NCI-H748 treated with DMSO at 0.1 percent for 48 hours (cell line): ENCODE data around the gene IL17RB.

Experiments used
- DNase-seq: peaks from one replicate; lab custom pipeline; 2025; lab: John Stamatoyannopoulos, UW

The IL17RB gene

DNA sequence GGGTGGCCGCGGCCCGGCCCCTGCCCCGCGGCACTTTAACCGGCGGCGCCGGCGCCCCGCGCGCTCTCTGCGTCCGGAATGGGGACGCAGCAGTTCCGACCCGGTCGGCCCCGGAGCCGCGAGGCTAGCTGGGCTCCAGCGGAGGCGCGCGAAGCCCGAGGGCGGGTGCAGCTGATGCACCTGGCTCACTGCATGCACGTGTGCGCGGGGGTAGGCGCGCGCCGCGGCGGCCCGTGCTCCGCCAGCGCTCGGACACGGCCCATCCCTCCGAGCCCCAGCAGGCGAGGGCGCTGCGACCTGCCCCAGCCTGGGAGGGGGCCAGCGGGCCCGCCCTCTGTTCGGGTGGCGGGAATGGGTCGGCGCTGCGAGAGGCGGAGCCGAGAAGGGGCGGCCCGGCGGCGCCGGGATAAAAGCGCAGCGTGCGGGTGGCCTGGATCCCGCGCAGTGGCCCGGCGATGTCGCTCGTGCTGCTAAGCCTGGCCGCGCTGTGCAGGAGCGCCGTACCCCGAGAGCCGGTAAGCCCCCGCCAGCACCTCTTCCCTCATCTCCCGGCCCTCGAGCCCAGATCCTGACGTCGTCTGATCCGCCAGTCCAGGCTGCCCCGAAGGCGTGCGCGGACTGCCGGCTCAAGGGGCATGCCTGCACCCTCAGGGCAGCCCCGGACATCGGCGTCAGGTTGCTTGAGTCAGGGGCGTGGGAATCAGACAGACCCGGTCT is at the start of gene IL17RB, which contains the start of gene CHDH:
IL17RB (plus strand) TSS at position 435 of the 717 bp plus-strand sequence; CDS start at position 456, 21 bp downstream.
CHDH (minus strand) TSS at position 286 of the 717 bp plus-strand sequence. CDS start 22,411 bp downstream, outside the sequence.
- no peak for DNase-seq

GRCh38 chr3:53798144-53798543 is 48.2 kb upstream of the IL17RB start:
- DNase-seq = no peak

- no peak for DNase-seq
These were observed 47.0 kb upstream of the IL17RB start for GRCh38 chr3:53799338-53799865.

DNA sequence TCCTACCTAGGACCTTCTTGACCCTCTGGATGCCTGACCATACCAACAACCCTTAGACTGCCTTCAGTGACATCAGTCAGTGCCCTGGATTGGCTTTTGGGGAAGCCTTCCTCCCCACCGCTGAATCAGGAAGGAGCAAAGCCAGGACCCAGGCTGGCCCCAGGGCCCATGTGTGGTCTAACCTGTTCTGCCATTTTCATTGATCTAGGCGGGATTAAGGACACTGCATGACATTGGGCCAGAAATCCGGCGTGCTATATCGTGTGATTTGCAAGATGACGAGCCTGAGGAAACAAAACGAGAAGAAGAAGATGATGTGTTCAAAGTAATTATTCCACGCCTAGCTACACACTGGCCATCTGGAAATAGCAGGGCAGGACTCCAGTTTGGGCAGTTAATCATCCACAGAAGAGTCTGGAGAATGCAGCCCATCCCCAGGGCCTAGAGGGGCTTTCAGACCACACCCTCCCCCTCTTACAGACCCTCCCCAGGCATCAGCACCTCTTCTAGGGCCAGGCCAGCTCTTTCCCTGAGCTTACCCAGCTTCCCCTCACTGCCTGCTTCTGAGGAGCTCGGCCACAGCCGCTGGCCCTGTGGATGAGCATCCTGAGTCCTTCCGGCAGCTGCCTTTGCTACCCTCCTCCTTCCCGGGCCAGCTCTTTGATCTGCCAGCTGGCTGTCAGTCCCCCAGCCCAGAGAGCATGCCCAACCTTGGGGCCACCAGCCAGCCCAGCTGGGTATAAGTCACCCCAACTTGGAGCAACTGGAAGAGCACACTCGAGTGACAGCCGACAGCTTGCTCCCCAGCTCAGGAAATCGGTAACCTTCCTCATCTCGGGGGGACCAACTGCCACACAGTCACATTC is 46.1 kb upstream of the IL17RB start:
- DNase-seq = no peak

- no peak for DNase-seq
These were observed 45.0 kb upstream of the IL17RB start for GRCh38 chr3:53801319-53801718.

DNA sequence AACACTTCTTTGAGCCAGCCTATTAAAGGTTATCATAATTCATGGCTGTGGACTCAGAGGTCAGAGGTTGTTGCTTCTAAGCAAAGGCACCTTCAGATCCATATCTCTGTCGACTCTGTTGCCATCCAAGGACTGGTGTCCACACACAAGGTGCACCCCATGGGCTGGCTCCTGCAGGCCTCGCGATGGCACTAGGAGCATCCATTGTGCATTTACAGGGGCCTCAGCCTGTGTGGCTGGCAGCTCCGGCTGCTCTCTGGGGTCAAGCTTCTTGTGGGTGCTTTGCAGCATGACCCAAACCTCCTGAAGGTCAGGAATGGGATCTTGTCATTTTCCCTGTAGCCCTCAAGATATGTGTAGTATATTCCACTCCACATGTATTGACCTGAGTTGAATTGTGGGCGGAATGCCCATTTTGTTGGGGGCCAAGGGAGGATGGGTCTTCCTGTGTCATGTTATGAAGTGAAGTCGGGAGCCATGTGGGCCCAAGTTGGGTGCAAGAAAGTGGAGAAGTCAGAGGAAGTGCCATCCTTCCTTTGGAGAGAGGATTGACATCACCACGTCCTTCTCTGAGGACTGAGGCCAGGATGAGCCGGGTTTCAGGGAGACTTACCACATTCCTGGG is 44.0 kb upstream of the IL17RB start:
- DNase-seq = no peak

DNA sequence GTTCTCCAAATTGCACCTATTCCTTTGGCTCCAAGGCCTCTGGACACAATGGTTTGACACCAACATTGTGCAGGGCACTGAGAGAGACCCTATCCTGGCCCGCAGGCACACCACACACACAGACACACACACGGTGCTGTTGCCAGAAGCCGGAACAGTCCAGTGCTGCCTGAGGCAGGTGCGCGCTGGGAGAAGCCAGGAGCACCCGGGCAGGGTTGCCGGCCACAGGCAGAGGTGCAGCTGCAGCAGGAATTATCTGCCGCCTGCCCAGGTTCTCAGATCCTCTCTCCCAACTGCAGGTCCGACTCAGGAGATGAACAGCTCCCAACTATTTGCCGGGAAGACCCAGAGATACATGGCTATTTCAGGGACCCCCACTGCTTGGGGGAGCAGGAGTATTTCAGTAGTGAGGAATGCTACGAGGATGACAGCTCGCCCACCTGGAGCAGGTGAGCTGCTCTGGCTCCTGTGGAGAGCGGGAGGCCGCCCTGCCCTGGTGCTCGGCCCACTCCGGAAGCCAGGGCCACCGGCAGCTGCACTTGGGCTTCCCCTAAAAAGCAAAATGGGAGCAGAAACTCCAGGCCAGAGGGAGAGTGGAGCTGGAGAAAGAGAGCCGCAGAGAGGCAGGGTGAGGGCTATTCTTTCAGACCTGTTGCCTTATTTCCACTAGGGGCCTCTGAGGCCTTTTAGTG is 43.1 kb upstream of the IL17RB start:
- DNase-seq = no peak

GRCh38 chr3:53803816-53804695 is 42.3 kb upstream of the IL17RB start:
- no peak for DNase-seq

DNA sequence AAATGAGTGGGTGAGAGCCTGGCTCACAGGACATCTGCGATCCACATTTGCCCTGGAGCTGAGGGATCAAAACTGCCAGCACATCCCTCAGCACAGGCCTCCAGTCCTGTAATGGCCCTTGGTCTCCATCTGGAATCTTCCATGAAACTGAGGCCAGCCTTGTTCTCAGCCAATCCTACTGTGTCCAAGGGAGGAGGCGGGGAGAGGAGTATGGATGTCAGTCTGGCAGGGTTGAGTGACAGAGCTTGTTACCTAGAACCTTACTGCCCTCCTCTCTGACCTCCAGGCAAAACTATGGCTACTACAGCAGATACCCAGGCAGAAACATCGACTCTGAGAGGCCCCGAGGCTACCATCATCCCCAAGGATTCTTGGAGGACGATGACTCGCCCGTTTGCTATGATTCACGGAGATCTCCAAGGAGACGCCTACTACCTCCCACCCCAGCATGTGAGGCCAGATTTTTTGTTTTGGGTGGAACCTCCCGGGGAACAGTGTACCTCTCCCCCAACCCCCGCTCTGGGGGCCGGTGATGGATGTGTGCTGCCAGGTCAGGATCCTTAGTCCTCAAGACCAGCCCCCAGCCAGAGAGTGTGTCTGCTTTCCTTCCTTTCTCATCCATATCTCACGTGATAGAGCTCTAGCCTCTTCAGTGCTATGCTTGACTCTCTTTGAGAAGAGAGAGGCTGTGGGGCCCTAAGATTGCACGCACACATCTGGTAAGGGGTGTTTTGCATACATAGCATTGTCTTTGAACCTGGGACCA is 41.5 kb upstream of the IL17RB start:
- no peak for DNase-seq

GRCh38 chr3:53805463-53806159 is 40.8 kb upstream of the IL17RB start:
- DNase-seq = no peak

GRCh38 chr3:53806182-53807116 is 39.9 kb upstream of the IL17RB start:
- no peak for DNase-seq

DNA sequence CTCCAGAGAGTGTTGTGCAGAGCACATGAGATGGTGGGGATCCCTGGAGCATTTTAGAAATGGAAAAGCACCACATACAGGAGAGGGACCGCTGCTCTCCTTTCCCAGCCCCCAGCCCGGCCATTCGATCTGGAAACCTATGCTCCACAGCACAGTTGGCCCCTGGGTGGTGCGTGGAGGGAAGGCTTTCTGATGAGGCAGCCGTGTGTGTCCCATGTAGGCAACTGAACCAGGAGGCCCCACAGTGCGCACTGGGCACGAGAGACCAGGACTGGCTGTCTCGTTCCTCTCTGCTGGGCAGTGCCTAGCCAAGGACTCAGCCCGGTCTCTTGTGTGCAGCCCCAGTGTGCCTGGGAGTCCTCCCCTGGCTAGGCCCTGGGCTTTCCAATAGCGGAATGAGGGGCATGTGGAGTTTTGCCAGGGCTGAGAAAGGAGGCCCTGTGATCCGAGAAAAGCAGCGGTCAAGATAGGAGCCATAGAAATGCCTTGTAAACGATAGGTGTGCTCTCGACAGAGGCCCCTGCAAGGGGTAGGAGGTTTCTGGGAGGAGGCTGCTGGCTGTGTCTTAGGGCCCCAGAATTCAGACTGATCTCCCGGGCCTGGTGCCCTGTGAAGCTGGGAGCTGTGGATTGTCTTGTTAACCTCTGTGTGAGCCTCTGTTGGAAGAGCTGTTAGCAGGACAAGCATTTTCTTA is 39.1 kb upstream of the IL17RB start:
- DNase-seq = no peak

GRCh38 chr3:53808496-53808895 is 37.9 kb upstream of the IL17RB start:
- DNase-seq = no peak

DNA sequence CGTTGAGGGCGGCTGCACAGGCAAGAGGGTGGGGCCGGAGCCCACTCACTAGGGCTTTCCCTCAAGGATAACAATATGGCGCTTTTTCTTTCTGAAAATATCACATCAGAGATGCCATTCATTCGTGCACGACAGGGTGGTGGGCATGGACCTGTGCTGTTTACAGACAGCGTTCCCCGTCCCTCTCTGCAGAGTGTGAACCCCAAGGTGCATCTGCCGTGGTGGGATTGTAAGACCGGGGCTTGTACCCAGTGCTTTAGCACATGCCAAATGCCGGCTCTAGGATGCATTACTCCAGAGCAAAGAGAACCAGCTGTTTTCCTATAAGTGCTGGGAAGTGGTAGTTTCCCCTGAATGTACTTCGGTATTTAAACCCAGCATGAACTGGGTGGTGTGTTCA is 37.1 kb upstream of the IL17RB start:
- DNase-seq = no peak

DNA sequence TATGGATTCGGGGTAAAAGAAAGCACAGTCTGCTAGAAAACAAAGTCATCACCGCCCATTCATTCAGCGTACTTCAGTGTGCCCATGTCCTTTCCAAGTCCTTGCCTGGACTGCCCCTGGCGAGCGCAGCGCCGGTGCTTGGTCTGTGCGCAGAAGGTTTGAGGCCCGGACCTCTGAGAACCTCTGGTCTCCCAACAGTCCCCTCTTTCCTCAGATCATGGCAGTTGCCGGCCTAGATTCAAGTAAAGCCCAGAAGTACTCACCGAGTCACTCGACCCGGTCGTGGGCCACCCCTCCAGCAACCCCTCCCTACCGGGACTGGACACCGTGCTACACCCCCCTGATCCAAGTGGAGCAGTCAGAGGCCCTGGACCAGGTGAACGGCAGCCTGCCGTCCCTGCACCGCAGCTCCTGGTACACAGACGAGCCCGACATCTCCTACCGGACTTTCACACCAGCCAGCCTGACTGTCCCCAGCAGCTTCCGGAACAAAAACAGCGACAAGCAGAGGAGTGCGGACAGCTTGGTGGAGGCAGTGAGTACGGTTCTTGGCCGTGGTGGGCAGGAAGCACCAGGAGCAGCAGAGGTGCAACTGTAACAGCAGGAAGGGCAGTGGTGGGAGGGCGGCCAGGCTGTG is 36.5 kb upstream of the IL17RB start:
- no peak for DNase-seq

GRCh38 chr3:53811143-53811927 is 35.0 kb upstream of the IL17RB start:
- no peak for DNase-seq
